Testis (tissue), 2 donors: ENCODE measurements around the gene DDX59.
"Not testable (repeated sequence)": the region's sequence is repeated elsewhere in the genome, so short reads cannot be mapped to it uniquely, and the experiment has no call there.

ENCODE experiments used
- POLR2A ChIP-seq: fragments of 450-650 bp; IDR thresholded peaks from one replicate; pipeline ENCODE4 v1.6.1; 2017; ENCODE audit warnings: antibody characterized with exemption, mild to moderate bottlenecking, moderate library complexity
- TF ChIP-seq, protein P1 (sequence below), 3 experiments: fragments of 450-650 bp in 2 of 3; fragments of 200-600 bp in 1 of 3; sonication (generic) in 1 of 3; IDR thresholded peaks; one replicate each; pipeline ENCODE4 v1.5.1; 2016 to 2019; ENCODE audit warnings: antibody characterized with exemption in 3 of 3, mild to moderate bottlenecking in 2 of 3, moderate library complexity in 1 of 3

DNA sequence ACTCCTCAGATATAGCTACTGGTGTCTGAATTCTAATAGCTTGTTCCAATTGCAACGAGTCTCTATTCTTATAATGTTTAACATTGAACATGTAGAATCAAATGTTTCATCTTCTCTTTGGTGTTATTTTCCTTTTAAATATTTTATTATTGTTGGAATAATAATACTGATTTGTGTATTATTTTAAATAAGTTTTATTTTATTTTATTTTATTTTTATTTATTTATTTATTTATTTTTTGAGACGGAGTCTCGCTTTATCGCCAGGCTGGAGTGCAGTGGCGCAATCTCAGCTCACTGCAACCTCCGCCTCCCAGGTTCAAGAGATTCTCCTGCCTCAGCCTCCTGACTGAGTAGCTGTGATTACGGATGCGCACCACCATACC lies 39.2 kb downstream of the DDX59 start:
- TF ChIP-seq, protein P1, sequence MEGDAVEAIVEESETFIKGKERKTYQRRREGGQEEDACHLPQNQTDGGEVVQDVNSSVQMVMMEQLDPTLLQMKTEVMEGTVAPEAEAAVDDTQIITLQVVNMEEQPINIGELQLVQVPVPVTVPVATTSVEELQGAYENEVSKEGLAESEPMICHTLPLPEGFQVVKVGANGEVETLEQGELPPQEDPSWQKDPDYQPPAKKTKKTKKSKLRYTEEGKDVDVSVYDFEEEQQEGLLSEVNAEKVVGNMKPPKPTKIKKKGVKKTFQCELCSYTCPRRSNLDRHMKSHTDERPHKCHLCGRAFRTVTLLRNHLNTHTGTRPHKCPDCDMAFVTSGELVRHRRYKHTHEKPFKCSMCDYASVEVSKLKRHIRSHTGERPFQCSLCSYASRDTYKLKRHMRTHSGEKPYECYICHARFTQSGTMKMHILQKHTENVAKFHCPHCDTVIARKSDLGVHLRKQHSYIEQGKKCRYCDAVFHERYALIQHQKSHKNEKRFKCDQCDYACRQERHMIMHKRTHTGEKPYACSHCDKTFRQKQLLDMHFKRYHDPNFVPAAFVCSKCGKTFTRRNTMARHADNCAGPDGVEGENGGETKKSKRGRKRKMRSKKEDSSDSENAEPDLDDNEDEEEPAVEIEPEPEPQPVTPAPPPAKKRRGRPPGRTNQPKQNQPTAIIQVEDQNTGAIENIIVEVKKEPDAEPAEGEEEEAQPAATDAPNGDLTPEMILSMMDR (IDR thresholded peaks at IDR 0.05), result not testable (repeated sequence)
- TF ChIP-seq POLR2A, result not testable (repeated sequence)
